Right renal cortex interstitium (tissue), 3 donors: ENCODE results near the gene ZNF99. TPM values are rescaled to one million over a fixed set of nuclear protein-coding genes. Genes with fewer than 3 reads are reported as not detected.
A peak's percentile ranks its signal among the peaks of the same experiment; 100 is the strongest.
"Not testable (repeated sequence)": the region's sequence is repeated elsewhere in the genome, so short reads cannot be mapped to it uniquely, and the experiment has no call there.

ENCODE experiments used
- DNase-seq, 3 donors: peaks; one replicate each; pipeline ENCODE4 v3.0.0-alpha.2; 2013; ENCODE audit warnings: low read depth in 3 of 3, low spot score in 2 of 3
- polyA plus RNA-seq, 3 donors: library from polyadenylated mRNA; unstranded; fragments of 120-200 nt; gene quantifications; one replicate each; pipeline ENCODE4 v1.2.1, GENCODE V29; 2013; ENCODE audit not compliant: insufficient read length in 3 of 3

The ZNF99 gene
- 1 to 10 TPM in 2 of 3 donors, under 1 TPM in 1; 0.59 to 1.6 (median 1.1) TPM for polyA plus RNA-seq

DNA sequence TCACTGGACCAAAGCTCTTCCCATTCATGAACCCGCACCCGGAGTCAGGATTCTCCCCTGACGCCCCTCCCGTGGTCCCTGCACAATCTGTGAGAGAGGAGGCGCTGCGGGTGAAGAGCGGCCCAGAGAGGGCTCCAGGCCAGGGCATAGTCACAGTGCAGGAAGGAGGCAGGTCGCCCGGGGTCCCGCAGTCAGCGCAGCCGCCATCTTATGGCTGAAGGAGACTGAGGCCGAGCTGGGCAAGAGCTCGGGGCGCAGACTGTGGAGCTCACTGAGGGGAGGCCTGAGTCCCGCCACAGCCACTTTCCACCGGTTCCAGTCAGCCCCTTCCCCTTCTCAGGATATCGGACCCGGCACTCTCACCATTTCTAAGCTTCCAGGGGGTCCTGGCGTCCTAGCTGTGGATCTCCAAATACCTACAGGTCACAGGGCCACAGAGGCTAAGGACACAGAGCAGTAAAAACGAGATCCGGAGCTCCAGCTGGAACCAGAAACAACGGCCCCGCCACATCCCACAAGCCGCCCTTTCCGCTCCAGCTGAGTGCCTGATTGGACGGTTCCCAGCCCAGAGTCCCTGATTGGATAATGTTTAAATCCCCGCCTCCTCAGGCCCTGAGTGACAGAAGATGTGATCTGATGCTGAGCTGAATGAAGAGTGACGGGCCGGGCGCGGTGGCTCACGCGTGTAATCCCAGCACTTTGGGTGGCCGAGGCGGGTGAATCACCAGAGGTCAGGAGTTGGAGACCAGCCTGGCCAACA, at the start of gene ZNF99:
ZNF99 (minus strand) TSS at position 501 of the 760 bp plus-strand sequence; CDS start at position 366, 135 bp downstream.
- peak in 2 of 3 donors; percentile 68 to 73 for DNase-seq

DNA sequence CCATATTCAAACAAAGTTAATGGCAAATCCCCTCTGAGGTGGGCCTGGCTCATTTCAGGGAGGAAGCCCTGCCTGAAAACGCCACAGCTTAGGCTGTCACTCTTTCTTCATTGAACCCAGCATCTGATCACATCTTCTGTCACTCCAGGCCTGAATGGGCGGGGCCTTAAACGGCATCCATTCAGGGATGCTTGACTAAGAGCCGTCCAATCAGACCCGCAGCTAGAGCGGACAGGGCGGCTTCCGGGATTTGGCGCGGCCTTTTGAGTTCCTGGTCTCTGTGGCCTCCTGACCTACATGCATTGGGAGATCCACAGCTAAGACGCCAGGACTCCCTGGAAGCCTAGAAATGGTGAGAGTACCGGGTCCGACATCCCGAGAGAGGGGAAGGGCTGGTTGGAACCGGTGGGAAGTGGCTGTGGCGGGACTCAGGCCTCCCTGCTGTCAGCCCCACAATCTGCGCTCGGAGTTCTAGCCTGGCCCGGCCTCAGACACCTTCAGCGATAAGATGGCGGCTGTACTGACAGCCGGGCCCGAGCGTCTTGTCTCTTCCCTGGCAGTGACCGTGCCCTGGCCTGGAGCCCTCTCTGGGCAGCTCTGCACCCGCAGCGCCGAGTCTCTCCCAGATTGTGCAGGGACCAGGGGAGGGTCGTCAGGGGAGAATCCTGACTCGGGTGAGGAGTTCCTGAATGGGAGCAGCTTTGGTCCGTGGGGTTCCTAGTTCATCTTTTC, 48.2 kb upstream of the ZNF99 start, which contains the start of gene ZNF723:
ZNF723 (plus strand) TSS at position 261 of the 732 bp plus-strand sequence; CDS start at position 350, 89 bp downstream.
- DNase-seq = no peak

- no peak for DNase-seq
These were observed 47.3 kb upstream of the ZNF99 start for GRCh38 chr19:22831211-22831610.

GRCh38 chr19:22814124-22814523, 30.2 kb upstream of the ZNF99 start:
- no peak for DNase-seq

DNA sequence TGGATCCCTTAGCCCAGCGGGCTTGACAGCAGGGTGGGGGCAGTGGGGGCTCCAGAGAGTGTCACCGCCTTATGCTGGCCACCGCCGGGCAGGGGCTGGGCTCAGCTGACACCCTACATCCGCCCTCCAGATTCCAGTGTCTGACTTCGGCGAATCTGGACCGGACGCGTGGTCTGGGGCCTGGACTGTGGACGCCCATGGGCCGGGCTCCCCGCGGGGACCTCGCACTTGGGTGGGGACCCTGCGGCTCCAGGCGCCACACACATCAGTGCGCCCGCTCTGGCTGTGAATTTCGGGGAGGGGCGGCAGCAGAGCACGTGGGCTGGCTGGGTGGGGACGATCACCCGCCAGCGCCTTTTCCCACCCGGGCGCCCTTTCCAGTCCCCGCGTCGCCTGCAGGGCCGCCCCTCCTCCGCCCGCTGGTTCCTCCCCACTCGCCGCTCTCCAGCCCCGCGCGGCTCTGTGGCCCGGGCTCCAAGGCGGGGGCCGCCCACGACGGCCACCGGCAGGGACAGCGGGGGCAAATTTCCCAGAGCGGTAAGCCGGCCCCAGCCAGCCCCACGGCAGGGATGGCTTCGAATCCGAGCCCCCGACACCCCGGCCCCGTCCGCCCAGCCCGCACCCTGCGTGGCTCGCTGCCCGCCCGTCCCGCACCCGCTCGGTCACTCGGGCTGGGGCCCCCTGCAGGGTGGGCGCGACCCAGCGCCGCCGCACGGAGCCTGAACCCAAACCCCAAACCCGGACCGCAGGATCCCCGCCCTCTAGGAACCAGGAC, 23.3 kb upstream of the ZNF99 start:
- no peak for DNase-seq

DNA sequence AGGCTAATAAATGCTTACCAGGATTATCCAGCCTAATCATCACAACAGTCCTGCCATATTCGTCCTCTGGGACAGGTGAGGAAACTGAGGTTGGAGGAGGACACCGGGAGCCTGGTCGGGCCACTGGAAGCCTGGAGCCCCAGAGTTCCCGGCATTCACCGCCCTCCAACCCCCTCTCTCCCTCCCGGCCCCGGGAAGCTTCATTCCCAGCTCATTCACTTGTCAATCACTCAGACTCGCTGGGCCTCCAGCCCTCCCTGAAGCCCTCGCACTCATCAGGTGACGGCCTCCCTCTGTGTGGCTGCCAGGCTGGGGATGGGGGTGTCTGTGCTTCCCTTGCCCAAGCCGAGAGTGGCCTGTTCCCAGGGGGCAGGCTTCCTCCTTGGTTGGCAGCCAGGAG, 22.5 kb upstream of the ZNF99 start:
- no peak for DNase-seq

- no peak for DNase-seq
These were observed 13.1 kb upstream of the ZNF99 start for GRCh38 chr19:22797040-22797439.

DNA sequence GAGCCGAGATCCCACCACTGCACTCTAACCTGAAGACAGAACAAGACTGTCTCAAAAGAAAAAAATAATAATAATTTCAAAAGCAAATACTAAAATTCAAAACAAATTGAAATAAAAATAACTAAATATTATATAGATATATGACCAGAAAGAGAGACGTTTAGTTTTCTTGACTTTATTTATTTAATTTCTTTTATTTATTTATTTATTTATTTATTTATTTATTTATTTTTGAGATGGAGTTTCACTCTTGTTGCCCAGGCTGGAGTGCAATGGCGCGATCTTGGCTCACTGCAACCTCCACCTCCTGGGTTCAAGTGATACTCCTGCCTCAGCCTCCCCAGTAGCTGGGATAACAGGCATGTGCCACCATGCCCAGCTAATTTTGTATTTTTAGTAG, 8.9 kb upstream of the ZNF99 start:
- DNase-seq = not testable (repeated sequence)

DNA sequence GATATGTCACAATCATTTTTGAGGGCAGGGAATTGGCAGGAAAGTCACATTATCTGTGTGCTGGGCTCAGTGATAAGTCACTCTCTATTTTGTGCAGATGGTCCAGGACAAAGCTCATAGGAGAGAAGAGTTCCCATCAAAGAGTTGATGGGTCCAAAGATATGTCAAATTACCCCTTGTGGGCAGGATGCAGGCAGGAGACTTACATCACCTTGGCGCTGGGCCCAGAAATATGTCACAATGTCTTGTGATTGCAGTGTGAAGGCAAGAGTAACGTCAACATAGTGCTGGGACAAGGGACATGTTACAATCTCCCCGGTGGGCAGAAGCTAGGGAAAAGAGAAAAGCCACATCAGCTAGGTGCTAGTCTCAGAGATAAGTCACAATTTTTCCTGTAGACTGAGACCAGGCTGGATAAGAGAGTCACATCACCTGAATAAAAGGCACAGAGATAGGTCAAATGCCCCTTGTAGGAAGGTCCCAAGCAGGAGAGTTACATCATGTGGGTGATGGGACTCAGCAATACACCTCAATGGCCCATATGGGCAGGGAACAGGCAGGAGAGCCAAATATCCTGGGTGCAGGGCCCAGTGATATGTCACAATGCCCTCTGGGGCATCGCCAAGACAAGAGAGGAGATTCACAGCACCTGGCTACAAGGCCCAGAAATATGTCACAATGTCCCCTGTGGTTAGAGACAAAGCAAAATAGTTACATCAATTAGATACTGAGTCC, 47.9 kb downstream of the ZNF99 start:
- DNase-seq = no peak

- no peak for DNase-seq
These were observed 50.3 kb downstream of the ZNF99 start for GRCh38 chr19:22733691-22734090.

DNA sequence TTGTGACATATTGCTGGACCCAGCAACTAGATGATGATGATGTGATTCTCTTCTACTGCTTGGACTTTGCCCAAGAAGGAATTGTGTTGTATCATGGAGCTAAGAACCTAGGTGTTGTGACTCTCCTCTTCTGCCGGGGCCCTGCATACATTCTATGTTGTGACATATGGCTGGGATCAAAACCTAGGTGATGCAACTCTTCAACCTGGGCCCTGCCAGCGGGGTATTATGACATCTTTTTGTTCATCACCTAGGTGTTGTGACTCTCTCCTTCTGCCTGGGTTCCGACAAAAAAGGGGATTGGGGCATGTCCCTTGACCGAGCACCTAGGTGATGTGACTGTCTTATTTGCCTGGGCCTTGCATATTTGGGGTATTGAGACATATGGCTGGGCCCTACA, 55.7 kb downstream of the ZNF99 start:
- not testable (repeated sequence) for DNase-seq

DNA sequence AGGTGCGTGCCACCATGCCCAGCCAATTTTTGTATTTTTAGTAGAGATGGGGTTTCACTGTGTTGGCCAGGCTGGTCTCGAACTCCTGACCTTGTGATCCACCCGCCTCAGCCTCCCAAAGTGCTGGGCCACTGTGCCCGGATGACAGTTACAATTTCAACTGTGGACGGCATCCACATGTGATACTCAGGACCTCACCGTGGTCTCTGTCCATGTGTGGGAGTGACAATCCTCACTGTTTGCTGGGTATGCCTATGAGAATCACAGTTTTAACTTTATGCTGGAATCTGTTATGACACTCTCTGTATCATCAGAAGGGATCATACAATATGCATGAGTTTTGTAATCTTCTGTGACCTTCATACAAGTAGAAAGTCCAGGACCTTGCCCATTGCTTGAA, 62.4 kb downstream of the ZNF99 start:
- not testable (repeated sequence) for DNase-seq

DNA sequence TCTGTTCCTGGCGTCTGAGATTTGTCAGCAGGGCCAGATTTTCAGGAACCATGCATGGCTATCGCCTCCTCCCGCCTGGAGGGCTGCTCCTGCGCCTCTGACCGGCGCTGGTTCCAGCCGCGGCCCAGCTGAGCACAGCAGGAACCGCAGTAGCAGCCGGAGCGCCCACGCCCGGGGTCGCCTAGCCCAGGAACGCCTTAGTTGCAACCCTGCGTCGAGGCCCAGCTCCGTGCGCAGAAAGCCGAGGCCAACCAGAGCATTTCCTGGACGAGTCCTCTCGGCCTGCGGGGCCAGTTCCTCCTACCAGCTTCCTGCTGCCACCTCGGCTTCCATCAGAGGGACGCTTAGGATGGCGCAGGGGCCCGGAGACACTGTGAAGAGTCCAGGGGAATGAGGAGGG, 75.0 kb downstream of the ZNF99 start:
- DNase-seq = no peak

- not testable (repeated sequence) for DNase-seq
These were observed 80.9 kb downstream of the ZNF99 start for GRCh38 chr19:22703096-22703495.

- DNase-seq = not testable (repeated sequence)
These were observed 81.3 kb downstream of the ZNF99 start for GRCh38 chr19:22702661-22703060.

Other genes with a start within 250 kb of the ZNF99 start
- 1 to 10 TPM; 2.3 to 3.3 (median 3.0) TPM for gene ZNF492, start 149.8 kb downstream of the ZNF99 start, polyA plus RNA-seq
- under 1 TPM in 2 of 3 donors, not detected in 1; 0.10 to 0.14 TPM for gene ZNF723, start 48.1 kb upstream of the ZNF99 start, polyA plus RNA-seq
- gene ZNF728, start 219.0 kb upstream of the ZNF99 start, polyA plus RNA-seq = under 1 TPM; 0.14 to 0.65 (median 0.21) TPM